Measurements from ENCODE around the gene BICDL2.

BICDL2 gene

DNA sequence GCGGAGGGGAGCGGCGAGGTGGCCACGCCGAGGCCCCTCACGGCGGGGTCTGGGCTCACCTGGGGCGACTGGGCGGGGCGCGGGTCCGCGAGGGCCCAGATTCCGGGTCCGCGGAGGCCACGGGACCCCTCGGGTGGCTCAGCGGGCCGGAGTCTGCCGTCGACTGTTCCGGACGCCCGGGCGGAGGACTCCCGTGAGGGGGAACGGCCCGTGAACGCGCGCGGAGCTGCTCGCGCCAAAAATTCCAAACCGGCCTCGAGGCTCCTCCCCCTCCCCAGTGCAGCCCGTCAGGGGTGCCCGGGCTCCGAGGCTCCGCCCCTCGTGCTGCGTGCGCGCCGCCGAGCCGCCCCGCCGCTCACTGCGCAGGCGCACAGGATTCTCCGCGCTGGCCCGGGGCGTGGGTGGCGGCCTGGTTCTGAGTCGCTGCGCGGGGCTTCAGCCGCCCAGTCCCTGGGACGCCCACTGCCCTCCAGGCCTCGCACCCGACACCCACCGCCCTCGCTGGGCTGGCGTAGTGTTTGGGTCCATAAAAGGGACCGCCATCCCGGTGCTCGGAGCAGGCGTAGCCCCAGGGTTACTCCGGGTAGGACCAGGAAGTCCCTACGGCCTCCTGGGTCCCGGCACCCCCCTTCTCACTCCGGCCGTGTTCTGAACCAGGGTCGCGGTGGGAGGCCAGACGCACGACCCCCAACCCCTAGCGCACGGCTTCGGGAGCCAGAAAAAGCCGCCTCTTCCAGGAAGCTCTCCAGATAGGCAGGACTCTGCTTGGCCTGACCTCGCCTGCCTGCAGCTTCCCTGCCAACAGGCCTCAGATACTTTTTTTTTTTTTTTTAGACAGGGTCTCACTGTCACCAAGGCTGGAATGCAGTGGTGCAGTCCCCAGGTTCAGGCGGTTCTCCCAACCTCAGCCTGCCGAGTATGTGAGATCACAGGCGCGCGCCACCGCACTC lies 56.2 kb downstream of the BICDL2 start, which contains the start of gene PKMYT1:
PKMYT1 (minus strand) TSS at position 220 of the 950 bp plus-strand sequence. CDS start 789 bp downstream, outside the sequence.
- TF ChIP-seq, protein P1, sequence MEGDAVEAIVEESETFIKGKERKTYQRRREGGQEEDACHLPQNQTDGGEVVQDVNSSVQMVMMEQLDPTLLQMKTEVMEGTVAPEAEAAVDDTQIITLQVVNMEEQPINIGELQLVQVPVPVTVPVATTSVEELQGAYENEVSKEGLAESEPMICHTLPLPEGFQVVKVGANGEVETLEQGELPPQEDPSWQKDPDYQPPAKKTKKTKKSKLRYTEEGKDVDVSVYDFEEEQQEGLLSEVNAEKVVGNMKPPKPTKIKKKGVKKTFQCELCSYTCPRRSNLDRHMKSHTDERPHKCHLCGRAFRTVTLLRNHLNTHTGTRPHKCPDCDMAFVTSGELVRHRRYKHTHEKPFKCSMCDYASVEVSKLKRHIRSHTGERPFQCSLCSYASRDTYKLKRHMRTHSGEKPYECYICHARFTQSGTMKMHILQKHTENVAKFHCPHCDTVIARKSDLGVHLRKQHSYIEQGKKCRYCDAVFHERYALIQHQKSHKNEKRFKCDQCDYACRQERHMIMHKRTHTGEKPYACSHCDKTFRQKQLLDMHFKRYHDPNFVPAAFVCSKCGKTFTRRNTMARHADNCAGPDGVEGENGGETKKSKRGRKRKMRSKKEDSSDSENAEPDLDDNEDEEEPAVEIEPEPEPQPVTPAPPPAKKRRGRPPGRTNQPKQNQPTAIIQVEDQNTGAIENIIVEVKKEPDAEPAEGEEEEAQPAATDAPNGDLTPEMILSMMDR (IDR thresholded peaks at IDR 0.05): no peak

DNA sequence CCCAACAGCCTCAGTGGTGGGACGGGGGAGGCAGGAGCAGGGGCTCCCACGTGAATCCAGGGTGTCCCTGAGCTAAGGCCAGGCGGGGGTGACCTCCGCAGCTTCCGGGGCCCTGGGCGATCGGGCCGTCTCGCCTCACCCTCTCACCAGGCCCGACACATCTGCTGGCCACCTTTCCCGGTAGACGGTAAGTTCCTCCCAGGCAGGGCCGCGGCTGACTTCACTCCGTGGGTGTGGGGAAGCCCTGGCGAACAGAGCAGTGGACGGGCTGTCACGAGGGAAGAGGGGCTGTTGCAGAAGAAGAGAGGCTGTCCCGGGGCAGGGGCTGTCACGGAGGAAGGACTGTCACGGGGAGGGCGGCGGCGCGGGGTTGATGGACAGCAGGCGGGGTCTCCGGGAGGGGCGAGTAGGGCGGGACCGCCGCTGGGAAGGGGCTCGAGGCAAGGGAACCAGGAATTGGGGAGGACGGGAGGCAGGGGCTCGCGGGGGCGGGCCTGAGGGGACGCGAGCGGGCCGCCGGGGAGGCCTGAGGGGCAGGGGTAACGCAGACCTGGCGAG lies 57.0 kb downstream of the BICDL2 start:
- TF ChIP-seq, protein P1 (IDR thresholded peaks at IDR 0.05): no peak

Data from LNCAP (cell line).